Measurements from ENCODE around the gene TMEM163.

DNA sequence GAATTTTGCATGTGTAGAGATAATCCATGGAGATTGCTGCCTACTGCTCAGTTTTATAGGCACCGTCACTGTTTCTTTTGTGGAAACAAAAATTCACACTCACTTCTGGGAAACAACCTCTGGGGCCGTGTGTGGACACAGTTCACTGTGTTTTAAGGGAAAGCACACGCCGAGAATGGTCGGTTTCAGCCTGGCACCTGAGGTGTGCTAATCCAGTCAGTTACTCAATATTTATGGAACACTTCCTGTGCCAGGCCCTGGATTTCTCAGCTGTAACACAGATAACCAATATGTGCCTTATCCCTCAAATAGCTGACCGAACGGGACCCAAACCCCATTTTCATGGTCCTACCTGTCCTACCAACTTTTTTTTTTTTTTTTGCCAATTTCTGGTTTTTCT lies 285.3 kb downstream of the TMEM163 start:
- TF ChIP-seq, protein P1, sequence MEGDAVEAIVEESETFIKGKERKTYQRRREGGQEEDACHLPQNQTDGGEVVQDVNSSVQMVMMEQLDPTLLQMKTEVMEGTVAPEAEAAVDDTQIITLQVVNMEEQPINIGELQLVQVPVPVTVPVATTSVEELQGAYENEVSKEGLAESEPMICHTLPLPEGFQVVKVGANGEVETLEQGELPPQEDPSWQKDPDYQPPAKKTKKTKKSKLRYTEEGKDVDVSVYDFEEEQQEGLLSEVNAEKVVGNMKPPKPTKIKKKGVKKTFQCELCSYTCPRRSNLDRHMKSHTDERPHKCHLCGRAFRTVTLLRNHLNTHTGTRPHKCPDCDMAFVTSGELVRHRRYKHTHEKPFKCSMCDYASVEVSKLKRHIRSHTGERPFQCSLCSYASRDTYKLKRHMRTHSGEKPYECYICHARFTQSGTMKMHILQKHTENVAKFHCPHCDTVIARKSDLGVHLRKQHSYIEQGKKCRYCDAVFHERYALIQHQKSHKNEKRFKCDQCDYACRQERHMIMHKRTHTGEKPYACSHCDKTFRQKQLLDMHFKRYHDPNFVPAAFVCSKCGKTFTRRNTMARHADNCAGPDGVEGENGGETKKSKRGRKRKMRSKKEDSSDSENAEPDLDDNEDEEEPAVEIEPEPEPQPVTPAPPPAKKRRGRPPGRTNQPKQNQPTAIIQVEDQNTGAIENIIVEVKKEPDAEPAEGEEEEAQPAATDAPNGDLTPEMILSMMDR (tag by site-specific recombination; IDR thresholded peaks at IDR 0.05), result no peak
- TF ChIP-seq ZNF146 (tag by site-specific recombination; IDR thresholded peaks at IDR 0.05) (no peak), ZNF214 (tag by site-specific recombination; IDR thresholded peaks at IDR 0.05; ENCODE audit: borderline replicate concordance) (no peak), ZBTB8A (tag by site-specific recombination; IDR thresholded peaks at IDR 0.05) (no peak), ZNF707 (tag by site-specific recombination; IDR thresholded peaks at IDR 0.05) (no peak), ZNF184 (tag by site-specific recombination; IDR thresholded peaks at IDR 0.05) (no peak)
- TF ChIP-seq, protein P2, sequence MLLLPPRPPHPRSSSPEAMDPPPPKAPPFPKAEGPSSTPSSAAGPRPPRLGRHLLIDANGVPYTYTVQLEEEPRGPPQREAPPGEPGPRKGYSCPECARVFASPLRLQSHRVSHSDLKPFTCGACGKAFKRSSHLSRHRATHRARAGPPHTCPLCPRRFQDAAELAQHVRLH (tag by site-specific recombination; IDR thresholded peaks at IDR 0.05), result no peak
